H1 (cell line): ENCODE results near the gene NCAPD2. TPM values are rescaled to one million over a fixed set of nuclear protein-coding genes. Genes with fewer than 3 reads are reported as not detected.
A peak's percentile ranks its signal among the peaks of the same experiment; 100 is the strongest.

Experiments used
- ASH2L ChIP-seq: fragments of 200-600, 300-600 bp; sonication (generic); IDR thresholded peaks from one replicate; pipeline ENCODE4 v1.7.1; 2017; ENCODE audit warnings: low read length
- BCL11A ChIP-seq, 2 experiments: IDR thresholded peaks; one replicate each; pipeline ENCODE4 v1.6.1; 2011; ENCODE audit warnings: low read depth in 2 of 2, low read length in 2 of 2, mild to moderate bottlenecking in 2 of 2
- CBX8 ChIP-seq: fragments of 300-800, 300-1000 bp; sonication (generic); IDR thresholded peaks from 2 replicates; pipeline ENCODE4 v1.7.1; 2016; ENCODE audit warnings: low read depth, low read length, borderline replicate concordance
- CEBPB ChIP-seq: IDR thresholded peaks from 2 replicates; pipeline ENCODE4 v1.6.1; 2012; ENCODE audit warnings: low read depth, low read length
- CHD1 ChIP-seq: IDR thresholded peaks from 2 replicates; pipeline ENCODE4 v1.6.1; 2012; ENCODE audit warnings: low read depth, low read length, improper control_type of control experiment
- CHD2 ChIP-seq: IDR thresholded peaks from 2 replicates; pipeline ENCODE4 v1.6.1; 2012; ENCODE audit warnings: low read length, improper control_type of control experiment
- EP300 ChIP-seq, 2 experiments: IDR thresholded peaks; 1 replicate in 1 of 2; 2 replicates in 1 of 2; pipeline ENCODE4 v1.6.1; 2011 to 2012; ENCODE audit warnings: low read depth in 2 of 2, low read length in 2 of 2, mild to moderate bottlenecking in 2 of 2, borderline replicate concordance in 1 of 2, inconsistent platforms in 1 of 2, moderate library complexity in 1 of 2
- JUN ChIP-seq: IDR thresholded peaks from 2 replicates; pipeline ENCODE4 v1.6.1; 2011; ENCODE audit warnings: low read depth, mild to moderate bottlenecking, improper control_type of control experiment, low read length
- JUND ChIP-seq: IDR thresholded peaks from 2 replicates; pipeline ENCODE4 v1.6.1; 2011; ENCODE audit warnings: mild to moderate bottlenecking, improper control_type of control experiment, low read length
- KDM4A ChIP-seq: IDR thresholded peaks from one replicate; pipeline ENCODE4 v1.7.1; 2012; ENCODE audit warnings: low read depth, mild to moderate bottlenecking, moderate library complexity, low read length, inconsistent platforms; ENCODE audit not compliant: severe bottlenecking
- KDM5A ChIP-seq: fragments of 200-600 bp; IDR thresholded peaks from 2 replicates; pipeline ENCODE4 v1.7.1; 2012; ENCODE audit warnings: mild to moderate bottlenecking, low read length, inconsistent platforms, mixed read lengths
- MAX ChIP-seq: IDR thresholded peaks from 2 replicates; pipeline ENCODE4 v1.6.1; 2012; ENCODE audit warnings: inconsistent platforms
- NRF1 ChIP-seq: IDR thresholded peaks from 2 replicates; pipeline ENCODE4 v1.6.1; 2011; ENCODE audit warnings: mild to moderate bottlenecking, low read depth, low read length, improper control_type of control experiment
- PHF8 ChIP-seq: fragments of 200-600 bp; sonication (generic); conservative IDR thresholded peaks from 2 replicates; pipeline ENCODE4 v1.7.1; 2012; ENCODE audit warnings: low read depth, mild to moderate bottlenecking, inconsistent platforms, low read length, moderate library complexity
- POLR2AphosphoS5 ChIP-seq: IDR thresholded peaks from 2 replicates; pipeline ENCODE4 v1.6.1; 2011; ENCODE audit warnings: low read depth, low read length
- RBBP5 ChIP-seq: IDR thresholded peaks from 2 replicates; pipeline ENCODE4 v1.7.1; 2012; ENCODE audit warnings: low read depth, mild to moderate bottlenecking, inconsistent platforms, low read length, moderate library complexity, borderline replicate concordance
- RFX5 ChIP-seq: IDR thresholded peaks from 2 replicates; pipeline ENCODE4 v1.6.1; 2011; ENCODE audit warnings: low read depth, low read length, improper control_type of control experiment, borderline replicate concordance
- SAP30 ChIP-seq: fragments of 300-600 bp; sonication (generic); IDR thresholded peaks from 2 replicates; pipeline ENCODE4 v1.7.1; 2012; ENCODE audit warnings: low read length, moderate library complexity, mild to moderate bottlenecking, inconsistent platforms; ENCODE audit not compliant: insufficient read depth, insufficient replicate concordance
- SIRT6 ChIP-seq: IDR thresholded peaks from one replicate; pipeline ENCODE4 v1.7.1; 2012; ENCODE audit warnings: low read length, inconsistent platforms
- SIX5 ChIP-seq: IDR thresholded peaks from 2 replicates; pipeline ENCODE4 v1.6.1; 2011; ENCODE audit warnings: mild to moderate bottlenecking, low read depth, low read length
- SP2 ChIP-seq: IDR thresholded peaks from 2 replicates; pipeline ENCODE4 v1.6.1; 2012; ENCODE audit warnings: mild to moderate bottlenecking, low read length, inconsistent platforms
- TAF7 ChIP-seq: optimal IDR thresholded peaks from 2 replicates; pipeline ENCODE3; 2011; ENCODE audit warnings: low read depth, mild to moderate bottlenecking, inconsistent platforms, low read length, moderate library complexity, borderline replicate concordance
- TBP ChIP-seq: IDR thresholded peaks from 2 replicates; pipeline ENCODE4 v1.6.1; 2011; ENCODE audit warnings: low read depth, low read length, improper control_type of control experiment
- YY1 ChIP-seq: IDR thresholded peaks from 2 replicates; pipeline ENCODE4 v1.6.1; 2011; ENCODE audit warnings: low read depth, mild to moderate bottlenecking, low read length
- ZNF274 ChIP-seq: IDR thresholded peaks from 2 replicates; pipeline ENCODE4 v1.7.0; 2012; ENCODE audit warnings: low read length, borderline replicate concordance; ENCODE audit errors: extremely low read depth
- polyA plus RNA-seq, 7 experiments: library from polyadenylated mRNA; depleted of rRNA in 3 of 7; stranded (reverse) in 5 of 7; unstranded in 2 of 7; fragments of >200 nt in 5 of 7; fragments of 200-250 nt in 2 of 7; gene quantifications; 1 replicate in 5 of 7; 2 replicates in 1 of 7; 4 replicates in 1 of 7; pipeline versions ENCODE4 v1.2.1 to v1.2.3, GENCODE V29; 2011 to 2013; ENCODE audit warnings: missing spikeins in 2 of 7, mixed read lengths in 2 of 7
- total RNA-seq: library from RNA; stranded (reverse); fragmentation: NEBNext Ultra II Directional; extraction: Animal tissue kit (Norgen Biotek cat#: 25700); gene quantifications from 2 replicates; pipeline ENCODE4 v1.2.1, GENCODE V29; 2021

The NCAPD2 gene
- total and polyA plus RNA-seq, 2 of the 8 experiments (the other 6 are each of a cell fraction or from before 2014, with no cell fraction given), result 55.8 to 132 TPM

- TF ChIP-seq PHF8 (peak; percentile 97), CEBPB (peak; percentile 53; the same call in 1 of the 2 replicates), MAX (no peak; the same call in 1 of the 2 replicates), SP2 (peak; percentile 52), TAF7 (peak; percentile 91), JUND (no peak), RBBP5 (no peak; the same call in 1 of the 2 replicates), ASH2L (peak; percentile 75), POLR2AphosphoS5 (peak; percentile 99), JUN (no peak), ZNF274 (no peak), BCL11A (IDR thresholded peaks at IDR 0.05; ENCODE audit: low read depth in 2 of 2, low read length in 2 of 2) (no peak), CBX8 (no peak), KDM4A (peak; percentile 45), SIRT6 (no peak), SIX5 (no peak), KDM5A (no peak), RFX5 (no peak), CHD1 (no peak), YY1 (0 out of 2 replicates have a peak, but pooled peaks have one; percentile 20), EP300 (IDR thresholded peaks at IDR 0.05; ENCODE audit: borderline replicate concordance in 1 of 2, low read depth in 2 of 2, low read length in 2 of 2) (no peak), CHD2 (peak; percentile 69), TBP (peak; percentile 96), SAP30 (peak; percentile 30), NRF1 (0 out of 2 replicates have a peak, but pooled peaks have one; percentile 11)
These were observed 23.3 kb upstream of the NCAPD2 start, which contains the start of gene VAMP1 (continued) for GRCh38 chr12:6470375-6471163.
